Heart right ventricle (tissue), 16 donors: ENCODE measurements around the gene C16orf46. TPM values are rescaled to one million over a fixed set of nuclear protein-coding genes. Genes with fewer than 3 reads are reported as not detected.

Experiments
- ATAC-seq, 8 donors: fragments of 200-7000 bp; cut with Tn5 transposase; one replicate each; pipeline ENCODE4 v1.9.1; 2020; ENCODE audit warnings: mild to moderate bottlenecking in 8 of 8, moderate library complexity in 8 of 8, moderate number of reproducible peaks in 1 of 8
- DNase-seq, 2 donors: peaks; one replicate each; pipeline ENCODE4 v3.0.0-alpha.2; 2020
- H3K27ac ChIP-seq, 10 donors: fragments of 200-600 bp; sonication (generic) in 2 of 10; one replicate each; pipeline versions ENCODE4 v1.5.0 to v1.8.0; 2020 to 2022; ENCODE audit warnings: mild to moderate bottlenecking in 3 of 10
- H3K27me3 ChIP-seq, 7 donors: fragments of 200-600 bp; one replicate each; pipeline ENCODE4 v1.8.0; 2021 to 2022; ENCODE audit warnings: mild to moderate bottlenecking in 2 of 7
- H3K36me3 ChIP-seq, 9 donors: fragments of 200-600 bp; sonication (generic) in 1 of 9; one replicate each; pipeline versions ENCODE4 v1.5.0 to v1.8.0; 2020 to 2022; ENCODE audit warnings: mild to moderate bottlenecking in 2 of 9
- H3K4me1 ChIP-seq, 9 donors: fragments of 200-600 bp; sonication (generic) in 1 of 9; one replicate each; pipeline versions ENCODE4 v1.5.0 to v1.8.0; 2020 to 2022; ENCODE audit warnings: mild to moderate bottlenecking in 4 of 9
- H3K4me3 ChIP-seq, 10 donors: fragments of 200-600 bp; sonication (generic) in 2 of 10; one replicate each; pipeline versions ENCODE4 v1.5.0 to v1.8.0; 2020 to 2022; ENCODE audit warnings: mild to moderate bottlenecking in 7 of 10, moderate library complexity in 2 of 10
- H3K9me3 ChIP-seq, 11 donors: fragments of 200-600 bp in 10 of 11; sonication (generic) in 2 of 11; one replicate each; pipeline versions ENCODE4 v1.5.0 to v1.8.0; 2013 to 2022; ENCODE audit warnings: mild to moderate bottlenecking in 2 of 11, control low read depth in 1 of 11, moderate library complexity in 1 of 11
- WGBS, 2 donors: extraction: QIAGEN DNeasy Blood & Tissue Kit; methylation state at CpG; one replicate each; pipeline ENCODE4 v1.1.7; 2013; ENCODE audit warnings: inconsistent platforms in 1 of 2; 5-methylcytosine and 5-hydroxymethylcytosine counted together
- intact Hi-C, 10 donors: fragments of 100-400 bp; cut with DNase I; formaldehyde crosslinking; loops; one replicate each; pipeline versions ENCODE4 v1.11.1 to v1.14.2; 2022
- polyA plus RNA-seq, 2 donors: library from polyadenylated mRNA; stranded (reverse); fragments of 200-250 nt; gene quantifications; one replicate each; pipeline ENCODE4 v1.2.3, GENCODE V29; 2013
- total RNA-seq, 10 donors: library from RNA; stranded (reverse); fragmentation: NEBNext Ultra II Directional in 3 of 10; extraction: Animal tissue kit (Norgen Biotek cat#: 25700) in 3 of 10; gene quantifications; one replicate each; pipeline versions ENCODE4 v1.2.1 to v1.2.4, GENCODE V29; 2021 to 2023
- TF ChIP-seq, protein P1 (sequence below), 9 donors: fragments of 200-600 bp; sonication (generic) in 2 of 9; IDR thresholded peaks; one replicate each; pipeline versions ENCODE4 v1.5.0 to v1.8.0; 2021 to 2022; ENCODE audit warnings: antibody characterized with exemption in 9 of 9, mild to moderate bottlenecking in 5 of 9, moderate library complexity in 1 of 9
- donor health status: Arrhythmogenic right ventricular cardiomyopathy.
- donor health status: ischemic (EF 13 %, LVEDD 7.1; RV severe dilation, severe dysfunction).
- donor health status: healthy with polysubstance abuse.
- donor health status: DM: no; HTN: yes; CAD: no.
- donor health status: DM: no; HTN: no; CAD: no.
- donor health status: ischemic (EF 25% LVEDD 6.9; RV normal size, moderate dysfunction).
- donor health status: ischemic (EF 25% LVEDD 5.7; RV mildly dilated, moderate dysfunction).
- donor health status: healthy.
- donor health status: DM: yes; HTN: yes; CAD: no.
- donor health status: Ischemic cardiomyopathy.
- donor health status: ischemic (EF 35%, LVEDD 5.7; RV mildly dilated, moderate dysfunction).
- donor health status: nonischemic (EF 11% LVEDD 7.7; RV severe dilation, severe dysfunction).
- donor health status: DM: yes; HTN: yes; CAD: no.
- donor health status: PGD.
- donor health status: ischemic (EF 29% LVEDD 5.4; RV normal size, mild dysfunction).
- donor health status: nonischemic (EF 23%, LVEDD 6.1; RV moderate dilation, normal function).

Gene C16orf46
- total and polyA plus RNA-seq, 12 donors: 0.19 to 2.0 (median 0.57) TPM; not detected in 3

DNA sequence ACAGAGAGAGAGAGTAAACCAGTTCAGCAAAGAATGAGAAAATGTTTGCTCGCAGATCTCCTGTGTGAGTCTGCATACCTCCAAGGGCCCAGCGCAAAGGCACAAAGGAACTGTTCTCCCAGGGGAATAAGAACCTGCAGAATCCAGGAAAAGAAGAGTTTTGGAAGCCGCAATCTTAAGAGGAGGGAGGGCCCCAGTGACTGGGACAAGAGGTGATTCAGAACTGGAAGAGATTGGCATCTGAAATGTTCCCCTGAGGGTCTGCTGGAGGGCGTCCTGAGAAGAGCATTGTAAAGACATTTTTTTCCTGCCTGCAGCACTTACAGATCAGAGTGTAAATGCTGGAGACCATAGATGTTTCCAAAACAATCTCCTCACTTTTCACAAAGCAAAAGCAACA lies 35.3 kb downstream of the C16orf46 start:
- Histone ChIP-seq H3K36me3 (peaks cover 6 to 83% (median 35%) of the 10 kb centered on the region in 9 donors), H3K27ac (no peak overlapping the region), H3K27me3 (no peaks in the 10 kb centered on the region), H3K4me3 (no peak overlapping the region), H3K4me1 (peaks cover 0 to 35% (median 20%) of the 10 kb centered on the region in 9 donors), H3K9me3 (no peaks in the 10 kb centered on the region)
- intact Hi-C loops: no loop called here
- WGBS, 2 donors: 82 to 87% methylated on average over 4 of the region's 4 CpGs
- ATAC-seq: no peak
- TF ChIP-seq, protein P1, sequence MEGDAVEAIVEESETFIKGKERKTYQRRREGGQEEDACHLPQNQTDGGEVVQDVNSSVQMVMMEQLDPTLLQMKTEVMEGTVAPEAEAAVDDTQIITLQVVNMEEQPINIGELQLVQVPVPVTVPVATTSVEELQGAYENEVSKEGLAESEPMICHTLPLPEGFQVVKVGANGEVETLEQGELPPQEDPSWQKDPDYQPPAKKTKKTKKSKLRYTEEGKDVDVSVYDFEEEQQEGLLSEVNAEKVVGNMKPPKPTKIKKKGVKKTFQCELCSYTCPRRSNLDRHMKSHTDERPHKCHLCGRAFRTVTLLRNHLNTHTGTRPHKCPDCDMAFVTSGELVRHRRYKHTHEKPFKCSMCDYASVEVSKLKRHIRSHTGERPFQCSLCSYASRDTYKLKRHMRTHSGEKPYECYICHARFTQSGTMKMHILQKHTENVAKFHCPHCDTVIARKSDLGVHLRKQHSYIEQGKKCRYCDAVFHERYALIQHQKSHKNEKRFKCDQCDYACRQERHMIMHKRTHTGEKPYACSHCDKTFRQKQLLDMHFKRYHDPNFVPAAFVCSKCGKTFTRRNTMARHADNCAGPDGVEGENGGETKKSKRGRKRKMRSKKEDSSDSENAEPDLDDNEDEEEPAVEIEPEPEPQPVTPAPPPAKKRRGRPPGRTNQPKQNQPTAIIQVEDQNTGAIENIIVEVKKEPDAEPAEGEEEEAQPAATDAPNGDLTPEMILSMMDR (IDR thresholded peaks at IDR 0.05): no peak
- DNase-seq: no peak

DNA sequence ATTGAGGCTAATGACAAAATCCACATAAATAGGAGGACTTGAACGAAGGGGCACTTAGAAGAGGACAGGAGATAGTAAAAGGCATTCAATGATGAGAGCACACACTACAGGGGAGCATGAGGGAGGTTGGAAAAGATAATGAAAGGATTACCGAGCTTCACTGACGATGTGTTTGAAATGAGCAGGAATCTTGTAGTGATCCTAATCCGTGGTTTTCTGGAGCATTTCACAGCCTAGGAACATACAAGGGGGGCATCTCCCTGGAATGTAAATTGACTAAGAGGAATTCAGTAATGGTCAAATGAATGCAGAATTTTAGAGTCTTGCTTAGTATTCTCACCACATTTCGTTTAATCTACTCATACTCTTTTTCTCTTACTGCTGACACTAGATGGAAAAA lies 36.2 kb downstream of the C16orf46 start:
- peaks cover 6 to 80% (median 35%) of the 10 kb centered on the region in 9 donors for H3K36me3 ChIP-seq
- TF ChIP-seq, protein P1 (IDR thresholded peaks at IDR 0.05): no peak
- no peaks in the 10 kb centered on the region for H3K27me3 ChIP-seq
- H3K27ac ChIP-seq: no peak overlapping the region
- WGBS, 2 donors: 77 to 85% methylated on average over 5 of the region's 5 CpGs
- H3K4me1 ChIP-seq: peaks cover 0 to 38% (median 22%) of the 10 kb centered on the region in 9 donors
- intact Hi-C loops: no loop called here
- DNase-seq (no peak), ATAC-seq (no peak)
- H3K9me3 ChIP-seq: no peaks in the 10 kb centered on the region
- H3K4me3 ChIP-seq: no peak overlapping the region

DNA sequence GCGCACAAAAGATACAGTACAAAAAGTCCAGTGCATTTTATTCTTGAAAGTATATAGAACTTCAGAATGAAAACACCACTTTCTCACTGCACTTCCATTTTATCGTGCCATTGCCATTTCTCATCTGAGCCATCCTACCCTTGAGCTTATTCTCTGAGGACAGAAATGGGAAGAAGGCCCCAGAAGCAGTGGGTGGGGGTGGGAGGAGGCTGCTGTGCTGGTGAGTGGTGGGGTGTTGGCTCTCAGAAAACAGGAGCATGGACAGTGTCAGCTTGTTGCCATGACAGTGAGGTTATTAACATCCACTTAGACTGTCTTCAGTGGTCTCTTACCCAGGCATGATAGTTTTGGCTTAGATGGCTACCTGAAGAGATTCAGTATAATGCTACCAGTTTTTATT lies 36.9 kb downstream of the C16orf46 start:
- Histone ChIP-seq H3K27me3 (no peaks in the 10 kb centered on the region), H3K9me3 (no peaks in the 10 kb centered on the region), H3K4me1 (peaks cover 0 to 42% (median 25%) of the 10 kb centered on the region in 9 donors), H3K36me3 (peaks cover 6 to 73% (median 35%) of the 10 kb centered on the region in 9 donors), H3K4me3 (no peak overlapping the region), H3K27ac (no peak overlapping the region)
- TF ChIP-seq, protein P1 (IDR thresholded peaks at IDR 0.05): no peak
- DNase-seq (no peak), ATAC-seq (no peak)
- intact Hi-C loops: no loop called here
- 92 to 96% methylated on average over 2 of the region's 2 CpGs for WGBS, 2 donors

DNA sequence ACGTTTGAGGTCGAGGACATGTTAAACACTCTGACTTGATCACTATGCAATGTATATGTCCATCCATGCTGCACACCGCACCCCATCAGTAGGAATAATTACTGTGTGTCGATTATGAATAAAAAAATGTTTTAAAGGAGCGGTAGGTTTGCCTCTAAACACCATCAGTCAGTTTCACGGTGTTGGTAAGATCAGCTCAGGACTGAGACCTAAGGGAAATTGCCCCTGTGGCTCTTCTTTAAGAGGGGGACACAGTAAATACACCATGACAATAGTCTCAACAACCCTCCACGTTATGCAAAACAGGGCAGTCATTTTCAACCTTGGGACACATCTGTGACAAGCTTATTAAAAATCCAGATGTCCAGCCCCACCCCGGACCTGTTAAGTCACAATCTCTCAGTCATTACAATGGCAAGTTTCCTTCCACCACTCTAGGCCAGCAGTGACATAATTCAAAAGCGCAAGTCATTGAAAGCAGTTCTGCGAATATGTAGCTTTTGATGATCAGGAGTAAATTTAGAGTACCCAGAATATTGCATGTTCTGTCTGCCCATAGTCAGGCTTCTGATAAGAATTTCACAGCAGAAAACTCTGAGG lies 40.2 kb downstream of the C16orf46 start:
- DNase-seq (peak in 1 of 2 donors; percentile 55), ATAC-seq (peak; percentile 34 to 91 (median 62))
- TF ChIP-seq, protein P1 (IDR thresholded peaks at IDR 0.05): no peak
- Histone ChIP-seq H3K9me3 (no peaks in the 10 kb centered on the region), H3K36me3 (peaks cover 0 to 40% (median 5%) of the 10 kb centered on the region in 9 donors), H3K4me1 (peaks cover 0 to 43% (median 25%) of the 10 kb centered on the region in 9 donors), H3K4me3 (peak overlapping the region; percentile 68 to 95 (median 77)), H3K27me3 (no peaks in the 10 kb centered on the region), H3K27ac (peak overlapping the region in 9 of 10 donors; percentile 74 to 90 (median 82))
- WGBS, 2 donors: 23% methylated on average over 10 of the region's 10 CpGs
- intact Hi-C loops: loop anchor here in 7 of 10 donors (2.0 to 10.0 kb wide), 8 partner anchors 38 to 708 kb away; partner anchors contain the start of genes C16orf46 (in 6 of the 7), GAN (in 1 of the 7) and GCSH (in 1 of the 7)
